HL-60 (cell line): ENCODE measurements around the gene UBN1.

Experiments
- POLR2AphosphoS5 ChIP-seq: IDR thresholded peaks from 2 replicates; pipeline ENCODE4 v1.6.1; 2012; ENCODE audit warnings: low read depth
- REST ChIP-seq: IDR thresholded peaks from 2 replicates; pipeline ENCODE4 v1.6.1; 2012; ENCODE audit warnings: low read depth; ENCODE audit not compliant: insufficient replicate concordance
- SPI1 ChIP-seq: IDR thresholded peaks from 2 replicates; pipeline ENCODE4 v1.6.1; 2012; ENCODE audit warnings: low read depth, mild to moderate bottlenecking, borderline replicate concordance
- TF ChIP-seq, protein P1 (sequence below): IDR thresholded peaks from one replicate; pipeline ENCODE4 v1.5.1; 2011; ENCODE audit warnings: low read length, control low read depth, inconsistent platforms; ENCODE audit not compliant: insufficient read depth

DNA sequence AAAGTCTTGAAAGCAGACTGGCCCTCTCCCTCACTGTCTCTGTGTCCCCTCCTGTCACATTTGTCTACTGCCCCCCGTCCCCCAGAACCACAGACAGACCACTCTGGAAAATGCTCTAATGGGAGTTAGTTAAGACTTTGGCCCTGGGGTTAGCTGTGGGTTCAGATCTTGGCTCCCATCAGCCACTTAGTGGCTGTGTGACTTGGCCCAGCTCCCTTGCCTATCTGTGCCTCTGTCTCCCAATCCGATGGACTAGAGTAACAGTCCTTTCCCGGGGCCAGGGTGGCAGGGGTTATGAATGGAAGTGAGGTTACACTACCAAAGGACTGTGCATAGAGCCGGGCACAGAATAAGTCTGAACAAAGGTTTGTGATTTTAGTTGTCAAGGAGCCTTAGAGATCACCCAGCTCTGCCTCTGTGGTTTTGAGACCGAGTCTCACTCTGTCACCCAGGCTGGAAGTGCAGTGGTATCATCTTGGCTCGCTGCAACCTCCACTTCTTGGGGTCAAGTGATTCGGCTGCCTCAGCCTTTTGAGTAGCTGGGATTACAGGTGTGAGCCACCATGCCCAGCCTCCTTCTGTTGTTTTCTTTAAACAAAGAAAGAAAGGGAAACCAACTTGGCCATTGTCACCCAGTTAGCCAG is 66.0 kb downstream of the UBN1 start:
- TF ChIP-seq SPI1 (no peak), POLR2AphosphoS5 (no peak), REST (no peak)
- TF ChIP-seq, protein P1, sequence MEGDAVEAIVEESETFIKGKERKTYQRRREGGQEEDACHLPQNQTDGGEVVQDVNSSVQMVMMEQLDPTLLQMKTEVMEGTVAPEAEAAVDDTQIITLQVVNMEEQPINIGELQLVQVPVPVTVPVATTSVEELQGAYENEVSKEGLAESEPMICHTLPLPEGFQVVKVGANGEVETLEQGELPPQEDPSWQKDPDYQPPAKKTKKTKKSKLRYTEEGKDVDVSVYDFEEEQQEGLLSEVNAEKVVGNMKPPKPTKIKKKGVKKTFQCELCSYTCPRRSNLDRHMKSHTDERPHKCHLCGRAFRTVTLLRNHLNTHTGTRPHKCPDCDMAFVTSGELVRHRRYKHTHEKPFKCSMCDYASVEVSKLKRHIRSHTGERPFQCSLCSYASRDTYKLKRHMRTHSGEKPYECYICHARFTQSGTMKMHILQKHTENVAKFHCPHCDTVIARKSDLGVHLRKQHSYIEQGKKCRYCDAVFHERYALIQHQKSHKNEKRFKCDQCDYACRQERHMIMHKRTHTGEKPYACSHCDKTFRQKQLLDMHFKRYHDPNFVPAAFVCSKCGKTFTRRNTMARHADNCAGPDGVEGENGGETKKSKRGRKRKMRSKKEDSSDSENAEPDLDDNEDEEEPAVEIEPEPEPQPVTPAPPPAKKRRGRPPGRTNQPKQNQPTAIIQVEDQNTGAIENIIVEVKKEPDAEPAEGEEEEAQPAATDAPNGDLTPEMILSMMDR, result no peak
